HCT116 (cell line): Measurements from ENCODE around the gene CBLC.

ENCODE experiments used
- CTCF ChIP-seq, 3 experiments: fragments of 200-600 bp in 1 of 3; sonication (generic) in 1 of 3; IDR thresholded peaks in 2 of 3; conservative IDR thresholded peaks in 1 of 3; 2 replicates each; pipeline ENCODE4 v1.5.1; 2012 to 2017; ENCODE audit warnings: low read depth in 2 of 3, low read length in 2 of 3, antibody characterized with exemption in 1 of 3, borderline replicate concordance in 1 of 3, control low read depth in 1 of 3, mild to moderate bottlenecking in 1 of 3, mixed read lengths in 1 of 3, mixed run types in 1 of 3, moderate library complexity in 1 of 3; ENCODE audit not compliant: insufficient read depth in 1 of 3
- JUND ChIP-seq: IDR thresholded peaks from 2 replicates; pipeline ENCODE4 v1.6.1; 2012
- MAX ChIP-seq: IDR thresholded peaks from 2 replicates; pipeline ENCODE4 v1.6.1; 2012
- POLR2AphosphoS5 ChIP-seq: IDR thresholded peaks from 2 replicates; pipeline ENCODE4 v1.6.1; 2011; ENCODE audit warnings: mild to moderate bottlenecking, low read depth, low read length, moderate library complexity

- TF ChIP-seq CTCF (IDR thresholded peaks at IDR 0.05 in 2 of 3, conservative IDR thresholded peaks at IDR 0.05 in 1 of 3; ENCODE audit: borderline replicate concordance in 1 of 3, insufficient read depth in 1 of 3, low read depth in 2 of 3, low read length in 2 of 3): no peak
- no peak for TF ChIP-seq MAX
- TF ChIP-seq JUND: no peak
- TF ChIP-seq POLR2AphosphoS5: no peak
Observed at GRCh38 chr19:44823373-44823698, 45.6 kb downstream of the CBLC start.
